NB4 (cell line): Measurements from ENCODE around the gene SLC22A23.

Experiments
- DNase-seq: peaks from one replicate; pipeline ENCODE4 v3.0.0; 2010; ENCODE audit warnings: low read depth
- H3K4me3 ChIP-seq: one replicate; pipeline ENCODE4 v1.5.1; 2011; ENCODE audit warnings: mild to moderate bottlenecking, low read depth, low read length, moderate library complexity
- CTCF ChIP-seq: IDR thresholded peaks from one replicate; pipeline ENCODE4 v1.5.1; 2012; ENCODE audit warnings: low read depth, low read length
- MAX ChIP-seq: IDR thresholded peaks from 2 replicates; pipeline ENCODE4 v1.6.1; 2011; ENCODE audit warnings: low read depth, low read length
- MYC ChIP-seq: IDR thresholded peaks from 2 replicates; pipeline ENCODE4 v1.6.1; 2011; ENCODE audit warnings: low read depth, low read length
- POLR2A ChIP-seq: IDR thresholded peaks from 2 replicates; pipeline ENCODE4 v1.6.1; 2011; ENCODE audit warnings: mild to moderate bottlenecking; ENCODE audit not compliant: insufficient read length; ENCODE audit errors: extremely low read depth

SLC22A23 gene

GRCh38 chr6:3236005-3236404 is 220.8 kb downstream of the SLC22A23 start:
- no peak overlapping the region for H3K4me3 ChIP-seq
- DNase-seq, result no peak
- no peak for TF ChIP-seq MYC
- no peak for TF ChIP-seq CTCF
- TF ChIP-seq POLR2A, result no peak
- no peak for TF ChIP-seq MAX

- no peak for DNase-seq
- no peak overlapping the region for H3K4me3 ChIP-seq
- TF ChIP-seq MYC, result no peak
Measured at GRCh38 chr6:3235486-3235885, 221.4 kb downstream of the SLC22A23 start.

GRCh38 chr6:3233904-3234303 is 222.9 kb downstream of the SLC22A23 start:
- H3K4me3 ChIP-seq, result no peak overlapping the region
- DNase-seq, result no peak
- TF ChIP-seq MYC, result no peak
- TF ChIP-seq MAX, result no peak
- no peak for TF ChIP-seq POLR2A
- no peak for TF ChIP-seq CTCF

GRCh38 chr6:3233321-3233720 is 223.5 kb downstream of the SLC22A23 start:
- H3K4me3 ChIP-seq, result no peak overlapping the region
- TF ChIP-seq CTCF, result no peak
- no peak for TF ChIP-seq MAX
- TF ChIP-seq MYC, result no peak
- no peak for DNase-seq

- no peak overlapping the region for H3K4me3 ChIP-seq
- DNase-seq, result no peak
- TF ChIP-seq CTCF (no peak), POLR2A (no peak), MAX (no peak), MYC (no peak)
Measured at GRCh38 chr6:3232017-3232945, 224.6 kb downstream of the SLC22A23 start.

- no peak overlapping the region for H3K4me3 ChIP-seq
- DNase-seq, result no peak
Measured at GRCh38 chr6:3231247-3232016, 225.4 kb downstream of the SLC22A23 start.

More at GRCh38 chr6:3231247-3232016, 225.4 kb downstream of the SLC22A23 start:
- TF ChIP-seq CTCF (no peak), MYC (no peak), MAX (no peak)
